Measurements from ENCODE around the gene CUL1.

CUL1 gene

DNA sequence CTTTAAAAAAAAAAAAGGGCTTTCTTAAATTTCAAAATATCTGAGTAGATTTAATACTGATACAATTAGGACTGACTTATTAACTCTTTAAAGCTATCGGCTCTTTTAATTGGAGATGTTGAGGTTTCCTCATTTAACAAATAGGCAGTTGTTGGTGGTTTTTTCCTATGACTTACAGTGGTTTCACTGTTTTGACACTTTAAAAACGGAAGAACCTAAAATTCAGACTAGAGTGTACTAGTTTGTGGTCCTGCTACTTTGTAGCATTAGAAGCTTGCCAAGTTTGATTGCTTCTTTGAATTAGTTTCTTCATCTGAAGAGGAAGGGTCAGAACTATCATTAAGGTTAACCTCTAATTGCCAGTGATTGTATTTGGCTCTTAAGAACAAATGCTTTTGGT lies 27.7 kb downstream of the CUL1 start:
- Histone ChIP-seq H3K9me3 (ENCODE audit: low read depth, low read length) (no peaks in the 10 kb centered on the region), H3K4me3 (no peak overlapping the region), H3K36me3 (ENCODE audit: insufficient read depth, low read length) (peaks cover 14% of the 10 kb centered on the region), H3K9ac (ENCODE audit: insufficient read length) (no peak overlapping the region), H3K27ac (no peak overlapping the region)
- no peak for DNase-seq (ENCODE audit: low read depth, low spot score)
- TF ChIP-seq EZH2 (IDR thresholded peaks at IDR 0.05) (no peak), POLR2AphosphoS5 (IDR thresholded peaks at IDR 0.05; ENCODE audit: borderline replicate concordance, low read depth, low read length) (no peak)

DNA sequence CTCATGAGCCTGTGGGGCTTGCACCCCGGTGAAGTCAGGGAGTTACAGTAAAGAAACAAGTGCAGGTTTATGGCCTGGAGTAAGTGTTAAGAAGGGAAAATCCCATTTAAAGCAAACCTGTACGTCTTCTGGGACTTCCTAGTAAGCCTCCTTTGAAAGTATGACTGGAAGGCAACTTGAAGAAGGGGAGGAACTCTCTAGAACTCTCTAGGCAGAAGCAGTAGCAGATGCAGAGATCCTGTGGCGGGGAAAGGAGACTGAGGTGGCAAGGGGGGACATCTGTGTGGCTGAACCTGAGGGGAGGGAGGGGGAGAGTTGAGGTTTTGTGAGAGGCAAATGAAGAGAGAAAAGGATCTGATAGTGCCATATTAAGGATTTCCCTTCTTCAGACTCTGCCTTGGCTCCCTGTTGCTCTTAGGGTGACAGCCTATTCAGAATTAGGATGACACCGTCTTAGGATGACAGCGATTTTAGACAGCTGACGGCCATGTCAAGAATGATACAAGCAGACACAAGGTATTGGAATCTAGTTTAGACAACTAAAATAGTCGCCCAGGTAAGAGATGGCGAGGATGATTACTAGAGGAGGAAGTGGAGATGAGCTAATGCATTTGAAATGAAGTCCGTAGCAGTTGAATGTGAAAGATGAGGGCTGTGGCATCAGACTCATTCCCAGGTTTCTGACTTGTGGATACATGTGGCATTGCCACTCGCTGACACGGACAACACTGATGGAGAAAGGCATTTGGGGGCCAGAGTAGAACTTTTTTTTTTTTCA lies 29.0 kb downstream of the CUL1 start:
- Histone ChIP-seq H3K9ac (ENCODE audit: insufficient read length) (no peak overlapping the region), H3K27ac (no peak overlapping the region), H3K9me3 (ENCODE audit: low read depth, low read length) (no peaks in the 10 kb centered on the region), H3K36me3 (ENCODE audit: insufficient read depth, low read length) (peaks cover 27% of the 10 kb centered on the region), H3K4me3 (no peak overlapping the region)
- DNase-seq (ENCODE audit: low read depth, low spot score): no peak
- TF ChIP-seq FOXP2 (optimal IDR thresholded peaks at IDR 0.05; ENCODE audit: control extremely low read depth, extremely low read length, insufficient read depth) (no peak), POLR2AphosphoS5 (IDR thresholded peaks at IDR 0.05; ENCODE audit: borderline replicate concordance, low read depth, low read length) (no peak), EZH2 (IDR thresholded peaks at IDR 0.05) (no peak)

DNA sequence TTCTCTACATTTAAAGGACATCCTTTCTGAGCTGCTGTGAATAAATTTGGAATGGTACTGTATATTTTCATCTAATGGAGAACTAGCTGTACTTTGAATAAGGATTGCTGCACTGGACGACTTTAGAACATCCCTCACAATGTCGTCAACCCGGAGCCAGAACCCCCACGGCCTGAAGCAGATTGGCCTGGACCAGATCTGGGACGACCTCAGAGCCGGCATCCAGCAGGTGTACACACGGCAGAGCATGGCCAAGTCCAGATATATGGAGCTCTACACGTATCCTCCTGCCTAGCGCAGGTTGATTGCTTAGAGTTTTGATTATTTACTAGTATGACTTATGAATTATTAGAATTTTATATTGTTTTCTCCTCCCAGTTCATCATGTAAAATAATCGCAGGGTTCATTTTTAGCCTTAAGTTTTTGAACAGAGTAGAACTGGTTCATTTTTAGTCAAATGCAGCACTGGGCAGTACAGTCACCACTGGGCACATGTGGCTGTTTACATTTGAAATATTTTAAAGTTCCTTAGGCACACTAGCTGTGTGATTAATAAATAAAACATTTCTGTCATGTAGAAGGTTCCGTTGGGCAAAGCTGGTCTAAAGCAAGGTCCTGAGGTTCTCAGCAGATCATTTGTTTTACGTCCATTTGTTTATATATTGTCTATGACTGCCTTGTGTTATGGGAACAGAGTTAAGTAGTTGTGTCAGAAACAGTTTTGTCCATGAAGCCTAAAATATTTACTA lies 31.5 kb downstream of the CUL1 start:
- no peak overlapping the region for H3K4me3 ChIP-seq
- H3K9ac ChIP-seq (ENCODE audit: insufficient read length): no peak overlapping the region
- H3K9me3 ChIP-seq (ENCODE audit: low read depth, low read length): no peaks in the 10 kb centered on the region
- H3K27ac ChIP-seq: no peak overlapping the region
- TF ChIP-seq EZH2 (IDR thresholded peaks at IDR 0.05) (no peak), POLR2AphosphoS5 (IDR thresholded peaks at IDR 0.05; ENCODE audit: borderline replicate concordance, low read depth, low read length) (no peak), FOXP2 (optimal IDR thresholded peaks at IDR 0.05; ENCODE audit: control extremely low read depth, extremely low read length, insufficient read depth) (no peak)
- DNase-seq (ENCODE audit: low read depth, low spot score): no peak
- H3K36me3 ChIP-seq (ENCODE audit: insufficient read depth, low read length): peaks cover 48% of the 10 kb centered on the region

DNA sequence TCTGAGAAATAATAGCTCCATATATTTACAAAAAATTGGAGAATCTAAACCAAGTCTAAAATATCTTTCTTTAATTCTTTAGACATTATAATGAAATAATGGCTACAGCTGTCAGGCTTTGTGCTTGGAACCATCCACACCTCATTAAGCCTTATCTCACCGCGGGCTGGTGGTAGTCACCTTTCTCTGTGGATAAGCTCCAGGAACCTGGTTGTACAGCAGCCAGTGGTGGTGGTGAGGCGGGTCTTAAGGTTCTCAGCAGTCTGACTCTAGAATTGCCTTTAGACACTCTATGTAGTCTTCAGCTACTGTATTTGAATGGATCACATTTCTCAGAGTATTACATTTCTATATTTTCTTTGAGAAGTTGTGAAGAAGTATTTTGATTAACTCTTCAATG lies 34.2 kb downstream of the CUL1 start:
- Histone ChIP-seq H3K9ac (ENCODE audit: insufficient read length) (no peak overlapping the region), H3K4me3 (no peak overlapping the region), H3K27ac (peak overlapping the region; percentile 50; the same call in 1 of the 2 replicates), H3K36me3 (ENCODE audit: insufficient read depth, low read length) (peaks cover 64% of the 10 kb centered on the region), H3K9me3 (ENCODE audit: low read depth, low read length) (no peaks in the 10 kb centered on the region)
- TF ChIP-seq POLR2AphosphoS5 (IDR thresholded peaks at IDR 0.05; ENCODE audit: borderline replicate concordance, low read depth, low read length): no peak
- no peak for TF ChIP-seq FOXP2 (optimal IDR thresholded peaks at IDR 0.05; ENCODE audit: control extremely low read depth, extremely low read length, insufficient read depth)
- no peak for TF ChIP-seq EZH2 (IDR thresholded peaks at IDR 0.05)
- no peak for DNase-seq (ENCODE audit: low read depth, low spot score)

DNA sequence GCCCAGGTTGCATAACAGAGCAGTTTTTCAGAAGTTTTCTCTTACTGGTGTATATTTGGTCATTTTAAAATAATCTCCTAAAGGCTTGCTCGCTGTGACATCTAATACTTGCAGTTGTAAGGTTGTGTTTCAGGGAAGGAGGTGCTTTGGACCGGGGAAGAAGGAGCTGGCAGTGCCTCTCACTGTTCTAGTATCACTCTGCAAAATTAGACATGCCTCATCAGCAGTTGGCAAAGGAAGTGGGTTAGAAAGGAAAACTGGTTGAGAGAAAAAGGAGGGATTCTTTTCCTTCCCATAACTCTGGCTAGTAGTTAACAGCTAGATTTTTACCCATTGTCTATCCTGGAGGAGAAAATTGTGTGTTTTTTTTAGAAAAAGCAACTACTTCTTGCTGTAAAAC lies 34.8 kb downstream of the CUL1 start:
- TF ChIP-seq EZH2 (IDR thresholded peaks at IDR 0.05) (no peak), POLR2AphosphoS5 (IDR thresholded peaks at IDR 0.05; ENCODE audit: borderline replicate concordance, low read depth, low read length) (no peak), FOXP2 (optimal IDR thresholded peaks at IDR 0.05; ENCODE audit: control extremely low read depth, extremely low read length, insufficient read depth) (no peak)
- no peaks in the 10 kb centered on the region for H3K9me3 ChIP-seq (ENCODE audit: low read depth, low read length)
- peaks cover 70% of the 10 kb centered on the region for H3K36me3 ChIP-seq (ENCODE audit: insufficient read depth, low read length)
- no peak overlapping the region for H3K4me3 ChIP-seq
- DNase-seq (ENCODE audit: low read depth, low spot score): no peak
- H3K27ac ChIP-seq: peak overlapping the region; percentile 40
- no peak overlapping the region for H3K9ac ChIP-seq (ENCODE audit: insufficient read length)

DNA sequence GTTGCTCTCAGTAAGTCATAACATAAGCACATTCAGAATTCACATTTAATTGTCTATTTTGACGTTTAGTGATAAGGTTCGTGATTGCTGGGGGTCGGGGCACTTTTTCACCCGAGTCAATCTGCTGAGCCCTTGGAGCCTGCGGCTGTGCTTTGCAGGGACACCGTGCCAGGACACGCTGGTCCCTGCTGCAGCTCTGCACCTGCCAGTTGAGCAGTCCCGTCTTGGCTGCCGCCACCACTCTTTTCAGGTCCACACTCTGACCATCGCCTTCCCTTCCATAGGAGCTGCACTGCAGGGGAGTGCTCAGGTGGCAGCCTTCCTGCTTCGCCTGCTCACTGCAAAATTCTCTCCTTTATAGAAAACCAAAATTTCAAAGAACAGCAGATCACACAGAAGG lies 36.4 kb downstream of the CUL1 start:
- H3K9me3 ChIP-seq (ENCODE audit: low read depth, low read length): 0 out of 2 replicates have a peak, but pooled peaks cover under 1% of the 10 kb centered on the region
- no peak overlapping the region for H3K9ac ChIP-seq (ENCODE audit: insufficient read length)
- H3K27ac ChIP-seq: no peak overlapping the region
- no peak for TF ChIP-seq FOXP2 (optimal IDR thresholded peaks at IDR 0.05; ENCODE audit: control extremely low read depth, extremely low read length, insufficient read depth)
- no peak for TF ChIP-seq EZH2 (IDR thresholded peaks at IDR 0.05)
- no peak for TF ChIP-seq POLR2AphosphoS5 (IDR thresholded peaks at IDR 0.05; ENCODE audit: borderline replicate concordance, low read depth, low read length)
- no peak for DNase-seq (ENCODE audit: low read depth, low spot score)
- peaks cover 82% of the 10 kb centered on the region for H3K36me3 ChIP-seq (ENCODE audit: insufficient read depth, low read length)
- H3K4me3 ChIP-seq: no peak overlapping the region

DNA sequence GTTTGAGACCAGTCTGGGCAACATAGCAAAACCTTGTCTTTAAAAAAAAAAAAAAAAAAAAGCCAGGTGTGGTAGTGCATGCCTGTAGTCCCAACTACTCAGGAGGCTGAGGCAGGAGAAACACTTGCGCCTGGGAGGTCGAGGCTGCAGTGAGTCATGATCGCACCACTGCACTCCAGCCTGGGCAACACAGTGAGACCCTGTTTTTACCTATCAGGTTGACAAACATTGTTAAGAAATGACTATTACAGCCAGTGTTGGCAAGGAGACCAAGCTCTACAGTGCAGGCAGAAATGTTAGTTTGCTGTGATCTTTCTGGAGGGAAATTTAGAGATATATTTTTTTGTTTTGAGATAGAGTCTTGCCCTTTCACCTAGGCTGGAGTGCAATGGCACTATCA lies 37.3 kb downstream of the CUL1 start:
- Histone ChIP-seq H3K9ac (ENCODE audit: insufficient read length) (no peak overlapping the region), H3K27ac (no peak overlapping the region), H3K36me3 (ENCODE audit: insufficient read depth, low read length) (peaks cover 82% of the 10 kb centered on the region), H3K4me3 (no peak overlapping the region), H3K9me3 (ENCODE audit: low read depth, low read length) (peaks cover 7% of the 10 kb centered on the region)
- DNase-seq (ENCODE audit: low read depth, low spot score): no peak
- no peak for TF ChIP-seq FOXP2 (optimal IDR thresholded peaks at IDR 0.05; ENCODE audit: control extremely low read depth, extremely low read length, insufficient read depth)
- TF ChIP-seq POLR2AphosphoS5 (IDR thresholded peaks at IDR 0.05; ENCODE audit: borderline replicate concordance, low read depth, low read length): no peak
- TF ChIP-seq EZH2 (IDR thresholded peaks at IDR 0.05): no peak

DNA sequence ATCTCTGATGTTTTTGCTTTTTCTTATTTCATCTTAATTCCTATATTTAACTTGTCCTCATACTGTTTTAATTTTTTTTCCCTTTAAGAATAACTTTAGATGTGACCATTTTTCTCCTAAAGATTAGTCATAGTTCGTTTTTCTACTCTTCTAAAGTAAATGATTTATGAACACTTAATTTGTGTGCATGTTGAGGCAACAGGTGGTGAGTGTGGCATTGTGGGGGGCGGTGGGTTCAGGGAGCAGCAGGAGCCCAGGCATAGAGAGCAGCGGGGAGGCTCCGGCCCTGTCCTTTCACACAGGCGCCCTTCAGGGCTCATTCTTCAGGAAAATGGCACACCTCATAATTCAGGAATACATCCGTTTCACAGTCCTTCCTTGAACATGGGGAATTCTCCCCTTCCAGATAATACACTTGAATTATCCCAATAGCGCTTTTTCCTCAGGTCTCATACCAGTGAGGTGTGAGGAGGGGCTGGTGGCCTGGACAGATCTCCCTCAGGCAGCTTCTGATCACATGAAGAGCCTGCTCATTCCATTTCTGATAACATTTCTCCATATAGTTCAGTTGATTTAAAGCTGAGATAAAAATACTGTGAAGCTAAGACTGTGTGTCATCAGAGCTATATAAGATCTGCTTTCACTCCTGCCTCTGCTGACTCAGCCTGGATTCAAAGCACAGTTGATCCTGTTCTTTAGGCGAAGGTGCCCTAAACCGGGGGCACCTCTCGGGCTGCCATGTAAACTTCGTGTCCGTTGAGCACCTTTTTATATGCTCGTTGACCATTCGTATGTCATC lies 40.2 kb downstream of the CUL1 start:
- DNase-seq (ENCODE audit: low read depth, low spot score): no peak
- TF ChIP-seq POLR2AphosphoS5 (IDR thresholded peaks at IDR 0.05; ENCODE audit: borderline replicate concordance, low read depth, low read length): no peak
- no peak for TF ChIP-seq EZH2 (IDR thresholded peaks at IDR 0.05)
- TF ChIP-seq FOXP2 (optimal IDR thresholded peaks at IDR 0.05; ENCODE audit: control extremely low read depth, extremely low read length, insufficient read depth): no peak
- Histone ChIP-seq H3K36me3 (ENCODE audit: insufficient read depth, low read length) (peaks cover 88% of the 10 kb centered on the region), H3K9ac (ENCODE audit: insufficient read length) (no peak overlapping the region), H3K4me3 (no peak overlapping the region), H3K27ac (no peak overlapping the region), H3K9me3 (ENCODE audit: low read depth, low read length) (peaks cover 7% of the 10 kb centered on the region)
